GM23248 (cell line): Measurements from ENCODE around the gene USP40.

Source experiments
- EZH2 ChIP-seq: fragments of 200-600 bp; sonication (generic); IDR thresholded peaks from 2 replicates; pipeline ENCODE4 v1.6.1; 2018; ENCODE audit warnings: antibody characterized with exemption, mild to moderate bottlenecking; ENCODE audit not compliant: insufficient read depth, poor library complexity, severe bottlenecking
- EZH2phosphoT487 ChIP-seq: fragments of 200-600 bp; sonication (generic); IDR thresholded peaks from 2 replicates; pipeline ENCODE4 v1.6.1; 2018; ENCODE audit warnings: antibody characterized with exemption, moderate library complexity, mild to moderate bottlenecking, low read depth; ENCODE audit not compliant: insufficient read depth

- TF ChIP-seq EZH2 (no peak), EZH2phosphoT487 (no peak)
Observed at GRCh38 chr2:233446121-233446520, 120.5 kb downstream of the USP40 start.
